HepG2 (cell line): Measurements from ENCODE around the gene FGFR3. TPM values are rescaled to one million over a fixed set of nuclear protein-coding genes. Genes with fewer than 3 reads are reported as not detected.
A peak's percentile ranks its signal among the peaks of the same experiment; 100 is the strongest.

Experiments used
- ATAC-seq: fragments of 200-7000 bp; cut with Tn5 transposase; 3 replicates; pipeline ENCODE4 v1.9.1; 2020; ENCODE audit warnings: mild to moderate bottlenecking, moderate library complexity
- BruUV-seq: library from RNA; stranded (reverse); fragments of 400-500 nt; replicated peaks from 2 replicates; lab custom pipeline; 2021; lab: Mats Ljungman, UMichigan
- CTCF ChIA-PET: fragments of 300-600 bp; formaldehyde crosslinking; extraction: SDS; loops from one replicate; lab custom pipeline; 2021; ENCODE audit warnings: low total read pairs, inconsistent platforms, low intra/inter-chr PET ratio; lab: Yijun Ruan, JAX
- POLR2A ChIA-PET: fragments of 350-600 bp; sonication (Branson Sonifier 250); formaldehyde crosslinking; loops from one replicate; lab custom pipeline; 2020; ENCODE audit warnings: antibody characterized with exemption, inconsistent platforms; lab: Yijun Ruan, JAX
- DNase-seq: peaks from one replicate; pipeline ENCODE4 v3.0.0-alpha.2; 2015; ENCODE audit warnings: low spot score
- FAIRE-seq: peaks from 3 replicates; lab custom pipeline; 2011; peaks lifted over from hg19 to GRCh38; lab: Jason Lieb, UNC
- H2AFZ ChIP-seq: one replicate; pipeline ENCODE4 v1.6.1; 2011; ENCODE audit warnings: low read length, inconsistent platforms
- H3K27ac ChIP-seq: fragments of 300-600 bp; 3 replicates; pipeline ENCODE4 v1.8.0; 2011; ENCODE audit warnings: mixed run types, mild to moderate bottlenecking, mixed read lengths, low read length, inconsistent platforms; ENCODE audit not compliant: insufficient read depth; ENCODE audit errors: extremely low read length
- H3K27me3 ChIP-seq, 2 experiments: fragments of 200-600 bp in 1 of 2; 2 replicates in 1 of 2; 3 replicates in 1 of 2; pipeline versions ENCODE4 v1.6.0 to v1.8.0; 2011; ENCODE audit warnings: low read length in 2 of 2, mild to moderate bottlenecking in 2 of 2, moderate library complexity in 2 of 2, inconsistent platforms in 1 of 2; ENCODE audit not compliant: insufficient read depth in 2 of 2, control insufficient read depth in 1 of 2
- H3K36me3 ChIP-seq, 2 experiments: fragments of 200-600 bp in 1 of 2; replicated peaks in 1 of 2; 2 replicates in 1 of 2; 3 replicates in 1 of 2; pipeline versions ENCODE4 v1.5.1 to v1.8.0; 2011; ENCODE audit warnings: low read length in 2 of 2, inconsistent platforms in 1 of 2; ENCODE audit not compliant: insufficient read depth in 2 of 2, control insufficient read depth in 1 of 2
- H3K4me1 ChIP-seq: 2 replicates; pipeline ENCODE4 v1.5.1; 2012; ENCODE audit warnings: low read length, inconsistent platforms; ENCODE audit not compliant: insufficient read depth
- H3K4me2 ChIP-seq: 2 replicates; pipeline ENCODE4 v1.6.0; 2011; ENCODE audit warnings: low read depth, low read length, inconsistent platforms
- H3K4me3 ChIP-seq, 3 experiments: fragments of 200-600 bp in 1 of 3; sonication (generic), shearing (Covaris generic) in 1 of 3; replicated peaks in 1 of 3; 2 replicates each; pipeline ENCODE4 v1.5.1; 2011 to 2016; ENCODE audit warnings: low read length in 3 of 3, inconsistent platforms in 2 of 3, low read depth in 2 of 3, mild to moderate bottlenecking in 2 of 3, control low read depth in 1 of 3, mixed read lengths in 1 of 3; ENCODE audit not compliant: insufficient read depth in 1 of 3
- H3K79me2 ChIP-seq: one replicate; pipeline ENCODE4 v1.6.1; 2011; ENCODE audit warnings: low read length, inconsistent platforms; ENCODE audit not compliant: insufficient read depth
- H3K9ac ChIP-seq: 2 replicates; pipeline ENCODE4 v1.6.0; 2011; ENCODE audit warnings: mild to moderate bottlenecking, low read depth, low read length, inconsistent platforms; ENCODE audit not compliant: insufficient read depth
- H3K9me3 ChIP-seq: 2 replicates; pipeline ENCODE4 v1.5.1; 2012; ENCODE audit warnings: mild to moderate bottlenecking, low read length
- H4K20me1 ChIP-seq: 2 replicates; pipeline ENCODE4 v1.6.0; 2011; ENCODE audit warnings: inconsistent platforms, mild to moderate bottlenecking, low read length, moderate library complexity; ENCODE audit not compliant: insufficient read depth
- AGO2 ChIP-seq: fragments of 200-400 bp; formaldehyde crosslinking; optimal IDR thresholded peaks from 2 replicates; pipeline ENCODE3; 2017; ENCODE audit warnings: mild to moderate bottlenecking, low read depth, low read length, moderate library complexity
- CREB3 ChIP-seq: sonication (generic); formaldehyde crosslinking; IDR thresholded peaks from 2 replicates; pipeline ENCODE4 v1.5.0; 2020; ENCODE audit warnings: missing genetic modification reagents
- DBP ChIP-seq: sonication (generic); formaldehyde crosslinking; IDR thresholded peaks from 2 replicates; pipeline ENCODE4 v1.4.0; 2020; ENCODE audit warnings: missing genetic modification reagents; ENCODE audit errors: not compliant biosample characterization
- RBFOX2 ChIP-seq: fragments of 200-400 bp; formaldehyde crosslinking; IDR thresholded peaks from 2 replicates; pipeline ENCODE4 v1.6.1; 2017; ENCODE audit warnings: low read depth, mild to moderate bottlenecking, low read length
- RBM22 ChIP-seq: fragments of 200-400 bp; formaldehyde crosslinking; optimal IDR thresholded peaks from 2 replicates; pipeline ENCODE3; 2017; ENCODE audit warnings: mild to moderate bottlenecking, low read length, moderate library complexity
- RBM39 ChIP-seq: fragments of 200-400 bp; formaldehyde crosslinking; IDR thresholded peaks from one replicate; pipeline ENCODE4 v1.6.1; 2018; ENCODE audit warnings: antibody characterized with exemption, mild to moderate bottlenecking, low read depth, low read length; ENCODE audit not compliant: poor library complexity, severe bottlenecking
- ZBTB38 ChIP-seq: sonication (generic); formaldehyde crosslinking; IDR thresholded peaks from 2 replicates; pipeline ENCODE4 v1.5.1; 2020; ENCODE audit warnings: mild to moderate bottlenecking, missing genetic modification reagents
- ZNF317 ChIP-seq: sonication (generic); formaldehyde crosslinking; IDR thresholded peaks from 2 replicates; pipeline ENCODE4 v1.5.0; 2020; ENCODE audit warnings: mild to moderate bottlenecking, missing genetic modification reagents
- ZNF501 ChIP-seq: sonication (generic); formaldehyde crosslinking; IDR thresholded peaks from 2 replicates; pipeline ENCODE4 v1.5.1; 2020; ENCODE audit warnings: mild to moderate bottlenecking, moderate library complexity, missing genetic modification reagents
- ZNF564 ChIP-seq: sonication (generic); formaldehyde crosslinking; IDR thresholded peaks from 2 replicates; pipeline ENCODE4 v1.8.1; 2023; ENCODE audit warnings: mild to moderate bottlenecking, missing genetic modification reagents
- ZNF839 ChIP-seq: sonication (generic); formaldehyde crosslinking; IDR thresholded peaks from 2 replicates; pipeline ENCODE4 v1.4.0; 2020; ENCODE audit warnings: missing genetic modification reagents, mild to moderate bottlenecking, borderline replicate concordance
- WGBS: methylation state at CpG from one replicate; pipeline ENCODE4 v1.1.6; 2017; ENCODE audit warnings: low lambda C conversion rate; 5-methylcytosine and 5-hydroxymethylcytosine counted together
- in situ Hi-C: cut with HindIII; loops from 2 replicates; pipeline ENCODE4 v1.10.0; 2017; ENCODE audit warnings: low pct_unique_long_range_greater_than_20kb; ENCODE audit not compliant: extremely low pct_ligation_motif_present
- intact Hi-C: fragments of 100-400 bp; cut with micrococcal nuclease; formaldehyde crosslinking; loops from one replicate; pipeline ENCODE4 v1.10.0; 2022; ENCODE audit not compliant: unreplicated experiment
- polyA plus RNA-seq, 8 experiments: library from polyadenylated mRNA; depleted of rRNA in 3 of 8; stranded (reverse) in 7 of 8; unstranded in 1 of 8; fragments of >200 nt; fragmentation: Illumina TruSeq in 4 of 8; extraction: Trizol in 4 of 8; gene quantifications; 2 replicates each; pipeline versions ENCODE4 v1.2.1 to v1.2.3, GENCODE V29; 2011 to 2016; ENCODE audit warnings: low read depth in 4 of 8, missing spikeins in 1 of 8, mixed read lengths in 1 of 8; ENCODE audit not compliant: insufficient read depth in 1 of 8
- total RNA-seq, 5 experiments: library from RNA; depleted of rRNA; stranded (reverse); fragments of >200 nt; fragmentation: Illumina TruSeq; extraction: Trizol; gene quantifications; 2 replicates each; pipeline ENCODE4 v1.2.3, GENCODE V29; 2016; ENCODE audit warnings: low read depth in 1 of 5
- TF ChIP-seq, protein P1 (sequence below): sonication (generic); formaldehyde crosslinking; IDR thresholded peaks from 2 replicates; pipeline ENCODE4 v1.4.0; 2020; ENCODE audit warnings: missing genetic modification reagents
- TF ChIP-seq, protein P2 (sequence below): sonication (generic); formaldehyde crosslinking; IDR thresholded peaks from 2 replicates; pipeline ENCODE4 v1.4.0; 2020; ENCODE audit warnings: missing genetic modification reagents
- TF ChIP-seq, protein P3 (sequence below): sonication (generic); formaldehyde crosslinking; IDR thresholded peaks from 2 replicates; pipeline ENCODE4 v1.4.0; 2020; ENCODE audit warnings: missing genetic modification reagents

FGFR3 gene
- total and polyA plus RNA-seq, 2 of the 13 experiments (the other 11 are each of a cell fraction or from before 2014, with no cell fraction given) = 103 to 109 TPM

DNA sequence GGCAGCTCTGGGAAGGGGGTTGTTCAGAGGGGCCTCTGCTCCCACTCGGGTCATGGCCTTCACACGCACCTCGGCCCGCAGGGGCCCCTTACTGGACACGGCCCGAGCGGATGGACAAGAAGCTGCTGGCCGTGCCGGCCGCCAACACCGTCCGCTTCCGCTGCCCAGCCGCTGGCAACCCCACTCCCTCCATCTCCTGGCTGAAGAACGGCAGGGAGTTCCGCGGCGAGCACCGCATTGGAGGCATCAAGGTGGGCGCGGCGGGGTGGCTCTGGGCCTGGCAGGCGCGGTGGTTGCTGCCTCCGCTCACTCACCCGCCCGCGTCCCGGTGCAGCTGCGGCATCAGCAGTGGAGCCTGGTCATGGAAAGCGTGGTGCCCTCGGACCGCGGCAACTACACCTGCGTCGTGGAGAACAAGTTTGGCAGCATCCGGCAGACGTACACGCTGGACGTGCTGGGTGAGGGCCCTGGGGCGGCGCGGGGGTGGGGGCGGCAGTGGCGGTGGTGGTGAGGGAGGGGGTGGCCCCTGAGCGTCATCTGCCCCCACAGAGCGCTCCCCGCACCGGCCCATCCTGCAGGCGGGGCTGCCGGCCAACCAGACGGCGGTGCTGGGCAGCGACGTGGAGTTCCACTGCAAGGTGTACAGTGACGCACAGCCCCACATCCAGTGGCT lies 8.3 kb downstream of the FGFR3 start:
- Histone ChIP-seq H3K9ac (peak overlapping the region; percentile 36; the same call in 1 of the 2 replicates), H3K4me2 (peak overlapping the region; percentile 43; the same call in 1 of the 2 replicates), H3K36me3 (peaks cover 35 to 67% of the 10 kb centered on the region in 2 experiments), H3K27me3 (no peaks in the 10 kb centered on the region), H3K79me2 (peaks cover 40% of the 10 kb centered on the region), H3K4me3 (no peak overlapping the region; a peak in 1 of 6 replicates), H4K20me1 (peaks cover 29% of the 10 kb centered on the region), H3K9me3 (no peaks in the 10 kb centered on the region), H3K27ac (peak overlapping the region; percentile 92), H2AFZ (no peak overlapping the region), H3K4me1 (peaks cover 67% of the 10 kb centered on the region)
- CTCF ChIA-PET = no interaction called here
- FAIRE-seq (no peak), ATAC-seq (no peak), DNase-seq (no peak)
- WGBS = 98% methylated on average over 14 of the region's 56 CpGs
- POLR2A ChIA-PET = interaction anchor here (0.9 to 28.6 kb wide), 7 partner anchors 8 to 54 kb away, joined by 3 to 1258 read pairs (median 6); partner anchors contain the start of gene FGFR3
- intact Hi-C loops (no loop called here), in situ Hi-C loops (loop anchor here (10.0 kb wide), 1 partner anchor 47 kb away; no protein-coding TSS in a partner anchor)
- BruUV-seq = no TSS peak
- TF ChIP-seq RBFOX2 (peak; percentile 75), ZNF501 (CRISPR knock-in tag) (no peak), ZNF317 (CRISPR knock-in tag) (no peak), ZNF839 (CRISPR knock-in tag) (no peak), ZBTB38 (CRISPR knock-in tag) (peak; percentile 80; the same call in 1 of the 2 replicates), ZNF564 (CRISPR knock-in tag) (no peak), RBM22 (peak; percentile 3), AGO2 (peak; percentile 82), DBP (CRISPR knock-in tag) (no peak), CREB3 (no peak), RBM39 (peak; percentile 2)
- TF ChIP-seq, protein P1, sequence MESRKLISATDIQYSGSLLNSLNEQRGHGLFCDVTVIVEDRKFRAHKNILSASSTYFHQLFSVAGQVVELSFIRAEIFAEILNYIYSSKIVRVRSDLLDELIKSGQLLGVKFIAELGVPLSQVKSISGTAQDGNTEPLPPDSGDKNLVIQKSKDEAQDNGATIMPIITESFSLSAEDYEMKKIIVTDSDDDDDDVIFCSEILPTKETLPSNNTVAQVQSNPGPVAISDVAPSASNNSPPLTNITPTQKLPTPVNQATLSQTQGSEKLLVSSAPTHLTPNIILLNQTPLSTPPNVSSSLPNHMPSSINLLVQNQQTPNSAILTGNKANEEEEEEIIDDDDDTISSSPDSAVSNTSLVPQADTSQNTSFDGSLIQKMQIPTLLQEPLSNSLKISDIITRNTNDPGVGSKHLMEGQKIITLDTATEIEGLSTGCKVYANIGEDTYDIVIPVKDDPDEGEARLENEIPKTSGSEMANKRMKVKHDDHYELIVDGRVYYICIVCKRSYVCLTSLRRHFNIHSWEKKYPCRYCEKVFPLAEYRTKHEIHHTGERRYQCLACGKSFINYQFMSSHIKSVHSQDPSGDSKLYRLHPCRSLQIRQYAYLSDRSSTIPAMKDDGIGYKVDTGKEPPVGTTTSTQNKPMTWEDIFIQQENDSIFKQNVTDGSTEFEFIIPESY = peak; percentile 88
- TF ChIP-seq, protein P2, sequence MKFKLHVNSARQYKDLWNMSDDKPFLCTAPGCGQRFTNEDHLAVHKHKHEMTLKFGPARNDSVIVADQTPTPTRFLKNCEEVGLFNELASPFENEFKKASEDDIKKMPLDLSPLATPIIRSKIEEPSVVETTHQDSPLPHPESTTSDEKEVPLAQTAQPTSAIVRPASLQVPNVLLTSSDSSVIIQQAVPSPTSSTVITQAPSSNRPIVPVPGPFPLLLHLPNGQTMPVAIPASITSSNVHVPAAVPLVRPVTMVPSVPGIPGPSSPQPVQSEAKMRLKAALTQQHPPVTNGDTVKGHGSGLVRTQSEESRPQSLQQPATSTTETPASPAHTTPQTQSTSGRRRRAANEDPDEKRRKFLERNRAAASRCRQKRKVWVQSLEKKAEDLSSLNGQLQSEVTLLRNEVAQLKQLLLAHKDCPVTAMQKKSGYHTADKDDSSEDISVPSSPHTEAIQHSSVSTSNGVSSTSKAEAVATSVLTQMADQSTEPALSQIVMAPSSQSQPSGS (CRISPR knock-in tag) = no peak
- TF ChIP-seq, protein P3, sequence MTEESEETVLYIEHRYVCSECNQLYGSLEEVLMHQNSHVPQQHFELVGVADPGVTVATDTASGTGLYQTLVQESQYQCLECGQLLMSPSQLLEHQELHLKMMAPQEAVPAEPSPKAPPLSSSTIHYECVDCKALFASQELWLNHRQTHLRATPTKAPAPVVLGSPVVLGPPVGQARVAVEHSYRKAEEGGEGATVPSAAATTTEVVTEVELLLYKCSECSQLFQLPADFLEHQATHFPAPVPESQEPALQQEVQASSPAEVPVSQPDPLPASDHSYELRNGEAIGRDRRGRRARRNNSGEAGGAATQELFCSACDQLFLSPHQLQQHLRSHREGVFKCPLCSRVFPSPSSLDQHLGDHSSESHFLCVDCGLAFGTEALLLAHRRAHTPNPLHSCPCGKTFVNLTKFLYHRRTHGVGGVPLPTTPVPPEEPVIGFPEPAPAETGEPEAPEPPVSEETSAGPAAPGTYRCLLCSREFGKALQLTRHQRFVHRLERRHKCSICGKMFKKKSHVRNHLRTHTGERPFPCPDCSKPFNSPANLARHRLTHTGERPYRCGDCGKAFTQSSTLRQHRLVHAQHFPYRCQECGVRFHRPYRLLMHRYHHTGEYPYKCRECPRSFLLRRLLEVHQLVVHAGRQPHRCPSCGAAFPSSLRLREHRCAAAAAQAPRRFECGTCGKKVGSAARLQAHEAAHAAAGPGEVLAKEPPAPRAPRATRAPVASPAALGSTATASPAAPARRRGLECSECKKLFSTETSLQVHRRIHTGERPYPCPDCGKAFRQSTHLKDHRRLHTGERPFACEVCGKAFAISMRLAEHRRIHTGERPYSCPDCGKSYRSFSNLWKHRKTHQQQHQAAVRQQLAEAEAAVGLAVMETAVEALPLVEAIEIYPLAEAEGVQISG (CRISPR knock-in tag) = no peak
